A549 (cell line): Measurements from ENCODE around the gene PRKX.

Experiments used
- EP300 ChIP-seq, 2 experiments: fragments of >200 bp; sonication (Bioruptor Twin); formaldehyde crosslinking; IDR thresholded peaks; 2 replicates in 1 of 2; 3 replicates in 1 of 2; pipeline ENCODE4 v1.6.1; 2016 to 2017
- MAX ChIP-seq: IDR thresholded peaks from 2 replicates; pipeline ENCODE4 v1.6.1; 2012
- NPAS2 ChIP-seq: fragments of 250-450 bp; sonication (Bioruptor Pico); IDR thresholded peaks from 2 replicates; pipeline ENCODE4 v1.8.0; 2022; ENCODE audit warnings: mild to moderate bottlenecking, moderate library complexity, borderline replicate concordance
- PBX3 ChIP-seq: IDR thresholded peaks from 2 replicates; pipeline ENCODE4 v1.6.1; 2012
- POLR2A ChIP-seq: IDR thresholded peaks from 2 replicates; pipeline ENCODE4 v1.6.1; 2012; ENCODE audit warnings: mild to moderate bottlenecking, low read length
- RAD21 ChIP-seq, 2 experiments: fragments of >200 bp in 1 of 2; sonication (Bioruptor Twin) in 1 of 2; formaldehyde crosslinking in 1 of 2; IDR thresholded peaks in 1 of 2; conservative IDR thresholded peaks in 1 of 2; 2 replicates in 1 of 2; 3 replicates in 1 of 2; pipeline ENCODE4 v1.6.1; 2012 to 2018; ENCODE audit warnings: inconsistent platforms in 1 of 2
- ZSCAN20 ChIP-seq: fragments of 250-450 bp; sonication (Bioruptor Pico); IDR thresholded peaks from 2 replicates; pipeline ENCODE4 v1.8.0; 2022; ENCODE audit warnings: mild to moderate bottlenecking, moderate library complexity

- TF ChIP-seq RAD21 (conservative IDR thresholded peaks at IDR 0.05 in 1 of 2, IDR thresholded peaks at IDR 0.05 in 1 of 2) (peak; percentile 56 to 60), NPAS2 (CRISPR knock-in tag) (no peak), PBX3 (no peak), MAX (no peak), EP300 (IDR thresholded peaks at IDR 0.05) (no peak), POLR2A (no peak), ZSCAN20 (CRISPR knock-in tag) (no peak)
These were observed 62.2 kb downstream of the PRKX start for GRCh38 chrX:3651277-3651676.
